Upper lobe of right lung (tissue), 1 donor: ENCODE measurements around the gene ERG. TPM values are rescaled to one million over a fixed set of nuclear protein-coding genes. Genes with fewer than 3 reads are reported as not detected.

Experiments used
- ATAC-seq: fragments of 200-7000 bp; cut with Tn5 transposase; one replicate; pipeline ENCODE4 v1.9.1; 2020; ENCODE audit warnings: mild to moderate bottlenecking, moderate library complexity
- DNase-seq: peaks from one replicate; pipeline ENCODE4 v3.0.0-alpha.2; 2020
- H3K27ac ChIP-seq: fragments of 200-600 bp; one replicate; pipeline ENCODE4 v1.8.0; 2022
- H3K27me3 ChIP-seq: fragments of 200-600 bp; one replicate; pipeline ENCODE4 v1.8.0; 2022; ENCODE audit warnings: mild to moderate bottlenecking
- H3K36me3 ChIP-seq: fragments of 200-600 bp; one replicate; pipeline ENCODE4 v1.8.0; 2022
- H3K4me1 ChIP-seq: fragments of 200-600 bp; one replicate; pipeline ENCODE4 v1.8.0; 2022
- H3K4me3 ChIP-seq: fragments of 200-600 bp; one replicate; pipeline ENCODE4 v1.8.0; 2022; ENCODE audit warnings: mild to moderate bottlenecking
- H3K9me3 ChIP-seq: fragments of 200-600 bp; one replicate; pipeline ENCODE4 v1.8.0; 2022
- CTCF ChIP-seq: fragments of 200-600 bp; IDR thresholded peaks from one replicate; pipeline ENCODE4 v1.8.0; 2022; ENCODE audit warnings: antibody characterized with exemption
- intact Hi-C: fragments of 100-400 bp; cut with DNase I; formaldehyde crosslinking; loops from one replicate; pipeline ENCODE4 v1.11.0; 2022
- long read RNA-seq: library from polyadenylated mRNA; unstranded; transcript quantifications from one replicate; pipeline ENCODE4 v2.0.0, GENCODE V29; 2021
- total RNA-seq: library from RNA; stranded (reverse); fragmentation: NEBNext Ultra II Directional; extraction: Animal tissue kit (Norgen Biotek cat#: 25700); gene quantifications from one replicate; pipeline ENCODE4 v1.2.1, GENCODE V29; 2021
- donor health status: DM: no; HTN: yes; CAD: no; lungs with severe emphysema.

The ERG gene
- 36.7 TPM for total RNA-seq
- long read RNA-seq, full-length matches to known transcripts: 19 of 40 reads
- long read RNA-seq, partial matches to known transcripts: 9 of 40 reads
- long read RNA-seq, other reads (novel, unspliced or antisense): 12 of 40 reads

- intact Hi-C loops: no loop called here
- no peak for DNase-seq
- Histone ChIP-seq H3K4me3 (peak within 1 kb of the TSS; percentile 52), H3K9me3 (no peaks in the 10 kb centered on the region), H3K36me3 (no peaks in the 10 kb centered on the region), H3K27ac (peak within 1 kb of the TSS; percentile 85), H3K27me3 (no peaks in the 10 kb centered on the region), H3K4me1 (peaks cover 2% of the 10 kb centered on the region)
- peak; percentile 42 for ATAC-seq
- TF ChIP-seq CTCF: no peak
Measured at GRCh38 chr21:38498057-38498833, at the start of gene ERG. ERG (minus strand) TSS chr21:38498477; CDS start chr21:38498380, 97 bp downstream.

GRCh38 chr21:38544661-38545060, 46.4 kb upstream of the ERG start:
- Histone ChIP-seq H3K9me3 (no peaks in the 10 kb centered on the region), H3K27ac (no peak overlapping the region), H3K4me1 (no peaks in the 10 kb centered on the region), H3K27me3 (no peaks in the 10 kb centered on the region), H3K4me3 (no peak overlapping the region), H3K36me3 (no peaks in the 10 kb centered on the region)
- DNase-seq (no peak), ATAC-seq (no peak)
- TF ChIP-seq CTCF: no peak
- intact Hi-C loops: no loop called here

- H3K36me3 ChIP-seq: no peaks in the 10 kb centered on the region
- no peak overlapping the region for H3K27ac ChIP-seq
- DNase-seq (no peak), ATAC-seq (no peak)
- no peaks in the 10 kb centered on the region for H3K9me3 ChIP-seq
- intact Hi-C loops: no loop called here
- H3K4me3 ChIP-seq: no peak overlapping the region
- no peaks in the 10 kb centered on the region for H3K27me3 ChIP-seq
- H3K4me1 ChIP-seq: no peaks in the 10 kb centered on the region
- TF ChIP-seq CTCF: no peak
Measured at GRCh38 chr21:38542263-38542662, 44.0 kb upstream of the ERG start.

- ATAC-seq (no peak), DNase-seq (no peak)
- Histone ChIP-seq H3K4me1 (no peaks in the 10 kb centered on the region), H3K27me3 (no peaks in the 10 kb centered on the region), H3K9me3 (no peaks in the 10 kb centered on the region), H3K27ac (no peak overlapping the region), H3K4me3 (no peak overlapping the region), H3K36me3 (no peaks in the 10 kb centered on the region)
- no peak for TF ChIP-seq CTCF
- intact Hi-C loops: no loop called here
Measured at GRCh38 chr21:38538353-38538752, 40.1 kb upstream of the ERG start.

GRCh38 chr21:38534591-38534990, 36.3 kb upstream of the ERG start:
- DNase-seq (no peak), ATAC-seq (no peak)
- Histone ChIP-seq H3K36me3 (no peaks in the 10 kb centered on the region), H3K4me3 (no peak overlapping the region), H3K27ac (no peak overlapping the region), H3K27me3 (peaks cover 5% of the 10 kb centered on the region), H3K9me3 (no peaks in the 10 kb centered on the region), H3K4me1 (no peaks in the 10 kb centered on the region)
- no peak for TF ChIP-seq CTCF
- intact Hi-C loops: no loop called here
